ENCODE measurements around the gene TTC28. TPM values are rescaled to one million over a fixed set of nuclear protein-coding genes. Genes with fewer than 3 reads are reported as not detected.
"Not testable (repeated sequence)": the region's sequence is repeated elsewhere in the genome, so short reads cannot be mapped to it uniquely, and the experiment has no call there.

TTC28 gene
- total RNA-seq, 1 donor from 2014 or later: 46.2 TPM

DNA sequence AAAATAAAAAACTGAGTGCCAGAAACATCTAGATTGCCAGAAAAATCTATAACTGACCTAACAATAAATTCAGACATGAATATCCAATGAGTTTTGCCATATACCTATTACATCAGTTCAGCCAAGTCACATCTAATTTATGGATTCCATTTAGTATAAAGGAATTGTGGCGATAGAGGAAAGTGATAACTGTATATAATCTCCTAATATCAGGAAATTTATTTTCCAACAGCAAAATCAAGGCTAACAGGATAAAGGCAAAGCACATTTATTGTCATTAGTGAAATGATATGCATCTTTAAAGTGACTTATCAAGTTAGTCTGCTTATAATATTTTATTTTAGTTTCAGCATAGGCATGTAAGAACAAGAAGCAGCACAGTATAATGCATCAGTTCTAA is 462.4 kb downstream of the TTC28 start:
- Histone ChIP-seq H3K4me1 (no peaks in the 10 kb centered on the region), H4K20me1 (ENCODE audit: low read depth) (no peaks in the 10 kb centered on the region), H2AFZ (replicated peaks) (no peak overlapping the region), H3K4me2 (no peak overlapping the region), H3F3A (ENCODE audit: low read depth) (no peaks in the 10 kb centered on the region), H3K4me3 (no peak overlapping the region), H3K27me3 (no peaks in the 10 kb centered on the region), H3K36me3 (no peaks in the 10 kb centered on the region), H3K9me3 (ENCODE audit: low read depth) (no peaks in the 10 kb centered on the region), H3K79me2 (ENCODE audit: low read depth) (peaks cover 5% of the 10 kb centered on the region), H3K27ac (no peak overlapping the region), H3K9ac (no peak overlapping the region)
- Mint-ChIP-seq H3K9me3 (peaks cover 8% of the 10 kb centered on the region), H3K27ac (no peak overlapping the region), H3K4me3 (no peak overlapping the region), H3K4me1 (no peaks in the 10 kb centered on the region), H3K27me3 (ENCODE audit: insufficient read depth, low read depth) (no peaks in the 10 kb centered on the region), H3K36me3 (peaks cover 3% of the 10 kb centered on the region)
- TF ChIP-seq EZH2phosphoT487 (IDR thresholded peaks at IDR 0.05) (no peak), EZH2 (IDR thresholded peaks at IDR 0.05) (no peak)
- DNase-seq (ENCODE audit: low spot score): no peak

DNA sequence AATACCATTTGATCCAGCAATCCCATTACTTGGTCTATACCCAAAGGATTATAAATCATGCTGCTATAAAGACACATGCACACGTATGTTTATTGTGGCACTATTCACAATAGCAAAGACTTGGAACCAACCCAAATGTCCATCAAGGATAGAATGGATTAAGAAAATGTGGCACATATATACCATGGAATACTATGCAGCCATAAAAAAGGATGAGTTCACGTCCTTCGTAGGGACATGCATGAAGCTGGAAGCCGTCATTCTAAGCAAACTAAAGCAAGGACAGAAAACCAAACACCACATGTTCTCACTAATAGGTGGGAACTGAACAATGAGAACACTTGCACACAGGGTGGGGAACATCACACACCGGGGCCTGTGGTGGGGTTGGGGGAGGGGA is 464.9 kb downstream of the TTC28 start:
- not testable (repeated sequence) for H3K27ac Mint-ChIP-seq; H3K36me3 Mint-ChIP-seq; H3K79me2 ChIP-seq (ENCODE audit: low read depth); H3K27me3 ChIP-seq; H3K4me2 ChIP-seq; H3K9ac ChIP-seq; H3K36me3 ChIP-seq; H3K4me3 ChIP-seq; H3K4me1 Mint-ChIP-seq; H3K27me3 Mint-ChIP-seq (ENCODE audit: insufficient read depth, low read depth); H2AFZ ChIP-seq (replicated peaks); H3K4me1 ChIP-seq; H3K9me3 ChIP-seq (ENCODE audit: low read depth); H4K20me1 ChIP-seq (ENCODE audit: low read depth); H3K4me3 Mint-ChIP-seq; H3F3A ChIP-seq (ENCODE audit: low read depth); DNase-seq (ENCODE audit: low spot score); H3K27ac ChIP-seq
- peaks cover 24% of the 10 kb centered on the region for H3K9me3 Mint-ChIP-seq

DNA sequence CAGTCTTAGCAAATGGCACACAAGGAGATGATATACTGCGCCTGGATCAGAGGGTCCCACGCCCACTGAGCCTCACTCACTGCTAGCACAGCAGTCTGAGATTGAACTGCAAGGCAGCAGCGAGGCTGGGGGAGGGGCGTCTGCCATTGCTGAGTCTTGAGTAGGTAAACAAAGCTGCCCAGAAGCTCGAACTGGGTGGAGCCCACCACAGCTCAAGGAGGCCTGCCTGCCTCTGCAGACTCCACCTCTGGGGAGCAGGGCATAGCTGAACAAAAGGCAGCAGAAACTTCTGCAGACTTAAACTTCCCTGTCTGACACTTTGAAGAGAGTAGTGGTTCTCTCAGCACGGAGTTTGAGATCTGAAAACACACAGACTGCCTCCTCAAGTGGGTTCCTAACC is 470.2 kb downstream of the TTC28 start:
- not testable (repeated sequence) for H3K79me2 ChIP-seq (ENCODE audit: low read depth); H3K27ac ChIP-seq; H3K9ac ChIP-seq; H3F3A ChIP-seq (ENCODE audit: low read depth); H3K27me3 ChIP-seq; H3K36me3 ChIP-seq; DNase-seq (ENCODE audit: low spot score); H3K9me3 ChIP-seq (ENCODE audit: low read depth); H3K36me3 Mint-ChIP-seq; H3K27me3 Mint-ChIP-seq (ENCODE audit: insufficient read depth, low read depth); H3K4me3 Mint-ChIP-seq; H4K20me1 ChIP-seq (ENCODE audit: low read depth); H2AFZ ChIP-seq (replicated peaks)
- Mint-ChIP-seq H3K4me1 (peaks cover 23% of the 10 kb centered on the region), H3K27ac (peak overlapping the region; percentile 42), H3K9me3 (peaks cover 22% of the 10 kb centered on the region)
- H3K4me3 ChIP-seq: peak overlapping the region; percentile 2
- peak overlapping the region; percentile 56 for H3K4me2 ChIP-seq
- peaks cover 14% of the 10 kb centered on the region for H3K4me1 ChIP-seq

DNA sequence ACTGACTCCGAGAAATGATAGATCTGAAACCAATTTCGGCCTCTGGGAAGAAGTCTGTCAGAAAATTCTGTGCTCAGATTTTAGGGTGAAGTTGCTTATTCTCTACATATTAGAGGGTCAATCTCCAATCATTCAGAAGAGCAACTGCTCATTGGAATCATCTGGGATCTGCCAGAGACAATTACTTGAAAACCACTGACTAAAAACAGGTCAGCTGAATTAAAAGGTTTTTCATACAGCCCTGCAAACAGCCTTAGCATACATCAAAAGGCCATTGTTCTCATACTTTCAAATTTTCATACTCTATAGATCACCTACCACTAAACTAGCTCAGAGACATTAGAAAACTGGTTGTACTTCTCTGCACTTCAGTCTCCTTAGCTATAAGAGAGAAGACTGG is 470.9 kb downstream of the TTC28 start:
- Histone ChIP-seq H3K27me3 (no peaks in the 10 kb centered on the region), H3K4me3 (no peak overlapping the region), H3F3A (ENCODE audit: low read depth) (no peaks in the 10 kb centered on the region), H3K79me2 (ENCODE audit: low read depth) (no peaks in the 10 kb centered on the region), H3K9me3 (ENCODE audit: low read depth) (no peaks in the 10 kb centered on the region), H3K4me1 (peaks cover 14% of the 10 kb centered on the region), H3K27ac (no peak overlapping the region), H4K20me1 (ENCODE audit: low read depth) (no peaks in the 10 kb centered on the region), H3K9ac (no peak overlapping the region), H3K4me2 (peak overlapping the region; percentile 56), H3K36me3 (no peaks in the 10 kb centered on the region), H2AFZ (replicated peaks) (no peak overlapping the region)
- Mint-ChIP-seq H3K27me3 (ENCODE audit: insufficient read depth, low read depth) (peaks cover 8% of the 10 kb centered on the region), H3K4me3 (no peak overlapping the region), H3K27ac (no peak overlapping the region), H3K9me3 (peaks cover 18% of the 10 kb centered on the region), H3K36me3 (peaks cover 6% of the 10 kb centered on the region), H3K4me1 (peaks cover 29% of the 10 kb centered on the region)
- DNase-seq (ENCODE audit: low spot score): no peak
- TF ChIP-seq EZH2 (IDR thresholded peaks at IDR 0.05) (no peak), EZH2phosphoT487 (IDR thresholded peaks at IDR 0.05) (no peak)
- TF ChIP-seq, protein P1, sequence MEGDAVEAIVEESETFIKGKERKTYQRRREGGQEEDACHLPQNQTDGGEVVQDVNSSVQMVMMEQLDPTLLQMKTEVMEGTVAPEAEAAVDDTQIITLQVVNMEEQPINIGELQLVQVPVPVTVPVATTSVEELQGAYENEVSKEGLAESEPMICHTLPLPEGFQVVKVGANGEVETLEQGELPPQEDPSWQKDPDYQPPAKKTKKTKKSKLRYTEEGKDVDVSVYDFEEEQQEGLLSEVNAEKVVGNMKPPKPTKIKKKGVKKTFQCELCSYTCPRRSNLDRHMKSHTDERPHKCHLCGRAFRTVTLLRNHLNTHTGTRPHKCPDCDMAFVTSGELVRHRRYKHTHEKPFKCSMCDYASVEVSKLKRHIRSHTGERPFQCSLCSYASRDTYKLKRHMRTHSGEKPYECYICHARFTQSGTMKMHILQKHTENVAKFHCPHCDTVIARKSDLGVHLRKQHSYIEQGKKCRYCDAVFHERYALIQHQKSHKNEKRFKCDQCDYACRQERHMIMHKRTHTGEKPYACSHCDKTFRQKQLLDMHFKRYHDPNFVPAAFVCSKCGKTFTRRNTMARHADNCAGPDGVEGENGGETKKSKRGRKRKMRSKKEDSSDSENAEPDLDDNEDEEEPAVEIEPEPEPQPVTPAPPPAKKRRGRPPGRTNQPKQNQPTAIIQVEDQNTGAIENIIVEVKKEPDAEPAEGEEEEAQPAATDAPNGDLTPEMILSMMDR (IDR thresholded peaks at IDR 0.05): no peak

DNA sequence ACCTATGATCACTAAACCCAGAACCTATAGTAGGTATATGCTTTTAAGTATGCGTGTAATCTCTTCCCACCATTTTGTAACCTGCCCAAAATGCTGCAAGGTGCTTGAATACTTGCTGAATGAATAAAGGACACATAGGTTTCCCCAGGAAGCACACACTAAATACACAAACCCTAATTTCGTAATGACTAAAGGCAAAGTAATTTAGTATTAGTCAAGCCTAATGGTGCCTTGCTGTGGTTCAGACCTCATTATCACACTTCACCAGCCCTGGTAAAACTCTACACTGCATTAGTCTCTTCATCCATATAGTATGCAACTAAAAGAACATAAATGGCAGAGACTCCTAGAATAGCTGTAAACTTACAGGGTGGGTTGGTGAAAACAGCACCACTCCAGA is 471.6 kb downstream of the TTC28 start:
- H3K27me3 ChIP-seq: no peaks in the 10 kb centered on the region
- H3K36me3 ChIP-seq: no peaks in the 10 kb centered on the region
- Mint-ChIP-seq H3K27ac (no peak overlapping the region), H3K27me3 (ENCODE audit: insufficient read depth, low read depth) (peaks cover 8% of the 10 kb centered on the region), H3K9me3 (peaks cover 16% of the 10 kb centered on the region), H3K4me1 (peaks cover 35% of the 10 kb centered on the region), H3K4me3 (no peak overlapping the region), H3K36me3 (peaks cover 6% of the 10 kb centered on the region)
- no peak overlapping the region for H2AFZ ChIP-seq (replicated peaks)
- no peaks in the 10 kb centered on the region for H3F3A ChIP-seq (ENCODE audit: low read depth)
- TF ChIP-seq, protein P1 (IDR thresholded peaks at IDR 0.05): no peak
- no peak for TF ChIP-seq EZH2 (IDR thresholded peaks at IDR 0.05)
- TF ChIP-seq EZH2phosphoT487 (IDR thresholded peaks at IDR 0.05): no peak
- H3K4me1 ChIP-seq: peaks cover 14% of the 10 kb centered on the region
- no peak overlapping the region for H3K27ac ChIP-seq
- H3K79me2 ChIP-seq (ENCODE audit: low read depth): no peaks in the 10 kb centered on the region
- H3K9me3 ChIP-seq (ENCODE audit: low read depth): no peaks in the 10 kb centered on the region
- H3K4me2 ChIP-seq: no peak overlapping the region
- no peak for DNase-seq (ENCODE audit: low spot score)
- H4K20me1 ChIP-seq (ENCODE audit: low read depth): no peaks in the 10 kb centered on the region
- no peak overlapping the region for H3K4me3 ChIP-seq
- H3K9ac ChIP-seq: no peak overlapping the region
